H1 (cell line): Measurements from ENCODE around the gene NR5A2. TPM values are rescaled to one million over a fixed set of nuclear protein-coding genes. Genes with fewer than 3 reads are reported as not detected.

Experiments used
- CTCF ChIA-PET: fragments of 300-600 bp; sonication (Branson Sonifier 250); formaldehyde crosslinking; loops from one replicate; lab custom pipeline; 2021; ENCODE audit not compliant: partially characterized antibody; lab: Charles Lee
- POLR2A ChIA-PET: fragments of 300-600 bp; sonication (Branson Sonifier 250); formaldehyde crosslinking; loops from one replicate; lab custom pipeline; 2021; ENCODE audit warnings: inconsistent platforms; ENCODE audit not compliant: partially characterized antibody; lab: Charles Lee
- DNase-seq, 2 experiments: peaks; one replicate each; pipeline versions ENCODE4 v3.0.0 to v3.0.0-alpha.2; 2010 to 2022; ENCODE audit warnings: low spot score in 2 of 2, low read depth in 1 of 2, mixed read lengths in 1 of 2
- FAIRE-seq: peaks from 2 replicates; lab custom pipeline; 2011; peaks lifted over from hg19 to GRCh38; lab: Jason Lieb, UNC
- H2AFZ ChIP-seq: 2 replicates; pipeline ENCODE4 v1.8.1; 2012; ENCODE audit warnings: low read length, inconsistent platforms
- H2AK5ac ChIP-seq: 2 replicates; pipeline ENCODE4 v1.6.1; 2013; ENCODE audit warnings: low read depth, low read length
- H2BK120ac ChIP-seq: replicated peaks from 2 replicates; pipeline ENCODE3; 2013; ENCODE audit warnings: low read depth, low read length, inconsistent platforms
- H2BK12ac ChIP-seq: 2 replicates; pipeline ENCODE4 v1.6.1; 2013; ENCODE audit warnings: low read depth, low read length
- H2BK15ac ChIP-seq: 2 replicates; pipeline ENCODE4 v1.6.1; 2013; ENCODE audit warnings: low read length
- H2BK20ac ChIP-seq: 2 replicates; pipeline ENCODE4 v1.6.1; 2013; ENCODE audit warnings: low read length
- H2BK5ac ChIP-seq: 2 replicates; pipeline ENCODE4 v1.6.1; 2013; ENCODE audit warnings: low read depth, low read length
- H3K14ac ChIP-seq: 2 replicates; pipeline ENCODE4 v1.6.1; 2013; ENCODE audit warnings: inconsistent platforms; ENCODE audit not compliant: insufficient read length
- H3K18ac ChIP-seq: 2 replicates; pipeline ENCODE4 v1.6.1; 2013; ENCODE audit warnings: low read length; ENCODE audit errors: extremely low read depth
- H3K23ac ChIP-seq: 2 replicates; pipeline ENCODE4 v1.6.1; 2013; ENCODE audit warnings: inconsistent platforms; ENCODE audit not compliant: insufficient read length
- H3K23me2 ChIP-seq: 2 replicates; pipeline ENCODE4 v1.6.1; 2013; ENCODE audit warnings: low read depth, low read length
- H3K27ac ChIP-seq: 2 replicates; pipeline ENCODE4 v1.6.1; 2011; ENCODE audit warnings: low read depth, low read length, inconsistent platforms
- H3K27me3 ChIP-seq, 4 experiments: replicated peaks in 1 of 4; 1 replicate in 1 of 4; 2 replicates in 3 of 4; pipeline versions ENCODE4 v1.6.1 to v1.8.1; 2011 to 2013; ENCODE audit warnings: low read length in 3 of 4, mild to moderate bottlenecking in 3 of 4, inconsistent platforms in 2 of 4, mixed read lengths in 2 of 4, moderate library complexity in 1 of 4; ENCODE audit not compliant: control insufficient read depth in 3 of 4, insufficient read depth in 3 of 4; ENCODE audit errors: extremely low read depth in 1 of 4
- H3K36me3 ChIP-seq, 4 experiments: 2 replicates each; pipeline versions ENCODE4 v1.6.1 to v1.8.1; 2011 to 2013; ENCODE audit warnings: mild to moderate bottlenecking in 4 of 4, low read length in 3 of 4, moderate library complexity in 2 of 4, control low read depth in 1 of 4, inconsistent platforms in 1 of 4; ENCODE audit not compliant: insufficient read depth in 4 of 4, control insufficient read depth in 2 of 4
- H3K4ac ChIP-seq: replicated peaks from 2 replicates; pipeline ENCODE3; 2013; ENCODE audit warnings: low read length, low read depth, mixed read lengths, inconsistent platforms; ENCODE audit not compliant: insufficient read length
- H3K4me1 ChIP-seq, 4 experiments: replicated peaks in 1 of 4; 1 replicate in 1 of 4; 2 replicates in 3 of 4; pipeline versions ENCODE4 v1.6.1 to v1.8.1; 2011 to 2013; ENCODE audit warnings: low read length in 3 of 4, inconsistent platforms in 2 of 4, mixed read lengths in 1 of 4; ENCODE audit not compliant: insufficient read depth in 4 of 4, control insufficient read depth in 3 of 4
- H3K4me2 ChIP-seq, 2 experiments: 2 replicates each; pipeline versions ENCODE4 v1.6.1 to v1.8.1; 2011 to 2013; ENCODE audit warnings: low read depth in 2 of 2, low read length in 2 of 2, control low read depth in 1 of 2, inconsistent platforms in 1 of 2, mild to moderate bottlenecking in 1 of 2; ENCODE audit not compliant: insufficient read depth in 1 of 2
- H3K4me3 ChIP-seq, 4 experiments: fragments of 200-600, 300-600 bp in 1 of 4; sonication (generic), shearing (Covaris generic), sonication (Bioruptor Twin) in 1 of 4; 2 replicates each; pipeline versions ENCODE4 v1.5.1 to v1.8.1; 2011 to 2016; ENCODE audit warnings: low read length in 4 of 4, low read depth in 3 of 4, control low read depth in 2 of 4, inconsistent platforms in 2 of 4, mild to moderate bottlenecking in 2 of 4, mixed read lengths in 1 of 4, moderate library complexity in 1 of 4; ENCODE audit not compliant: insufficient read depth in 2 of 4; ENCODE audit errors: extremely low read depth in 1 of 4
- H3K56ac ChIP-seq: replicated peaks from 2 replicates; pipeline ENCODE3; 2013; ENCODE audit warnings: low read depth, mild to moderate bottlenecking, mixed read lengths, low read length, inconsistent platforms; ENCODE audit not compliant: insufficient read length
- H3K79me1 ChIP-seq: 2 replicates; pipeline ENCODE4 v1.6.1; 2013; ENCODE audit warnings: low read depth, low read length, control low read depth
- H3K79me2 ChIP-seq, 2 experiments: 2 replicates each; pipeline versions ENCODE4 v1.6.1 to v1.8.1; 2012 to 2013; ENCODE audit warnings: low read length in 2 of 2, mild to moderate bottlenecking in 2 of 2, inconsistent platforms in 1 of 2; ENCODE audit not compliant: insufficient read depth in 2 of 2, control insufficient read depth in 1 of 2
- H3K9ac ChIP-seq, 4 experiments: replicated peaks in 1 of 4; 1 replicate in 1 of 4; 2 replicates in 3 of 4; pipeline versions ENCODE4 v1.6.1 to v1.8.1; 2011 to 2013; ENCODE audit warnings: low read depth in 3 of 4, low read length in 3 of 4, control low read depth in 2 of 4, mild to moderate bottlenecking in 2 of 4, moderate library complexity in 2 of 4, inconsistent platforms in 1 of 4; ENCODE audit errors: extremely low read depth in 1 of 4
- H3K9me3 ChIP-seq, 2 experiments: 2 replicates each; pipeline versions ENCODE4 v1.6.1 to v1.8.1; 2012 to 2013; ENCODE audit warnings: mild to moderate bottlenecking in 2 of 2, moderate library complexity in 2 of 2, control low read depth in 1 of 2, inconsistent platforms in 1 of 2, low read depth in 1 of 2, low read length in 1 of 2, mixed read lengths in 1 of 2; ENCODE audit not compliant: insufficient read depth in 2 of 2
- H4K20me1 ChIP-seq, 2 experiments: replicated peaks in 1 of 2; 2 replicates each; pipeline versions ENCODE3 to v1.8.1; 2011 to 2013; ENCODE audit warnings: inconsistent platforms in 2 of 2, low read length in 2 of 2, mild to moderate bottlenecking in 1 of 2; ENCODE audit not compliant: insufficient read depth in 2 of 2, control insufficient read depth in 1 of 2
- H4K5ac ChIP-seq: 2 replicates; pipeline ENCODE4 v1.6.1; 2013; ENCODE audit warnings: low read length, low read depth, mixed read lengths, inconsistent platforms; ENCODE audit not compliant: insufficient read length
- H4K8ac ChIP-seq: 2 replicates; pipeline ENCODE4 v1.8.0; 2013; ENCODE audit warnings: mild to moderate bottlenecking, moderate library complexity, low read length, inconsistent platforms; ENCODE audit not compliant: insufficient read depth; ENCODE audit errors: extremely low read depth
- H4K91ac ChIP-seq: replicated peaks from 2 replicates; pipeline ENCODE3; 2013; ENCODE audit warnings: low read length, mixed read lengths, inconsistent platforms; ENCODE audit not compliant: insufficient read length
- CBX5 ChIP-seq: fragments of 300-800, 300-1000 bp; sonication (generic); IDR thresholded peaks from 2 replicates; pipeline ENCODE4 v1.7.1; 2016; ENCODE audit warnings: antibody characterized with exemption, low read length, low read depth
- CHD1 ChIP-seq: IDR thresholded peaks from 2 replicates; pipeline ENCODE4 v1.6.1; 2012; ENCODE audit warnings: low read depth, low read length, improper control_type of control experiment
- EZH2 ChIP-seq: fragments of 200-600 bp; sonication (generic); IDR thresholded peaks from 2 replicates; pipeline ENCODE4 v1.7.1; 2012; ENCODE audit warnings: low read depth, mild to moderate bottlenecking, moderate library complexity, low read length, inconsistent platforms; ENCODE audit not compliant: severe bottlenecking
- GTF2F1 ChIP-seq: IDR thresholded peaks from 2 replicates; pipeline ENCODE4 v1.6.1; 2012; ENCODE audit warnings: low read depth, low read length, improper control_type of control experiment, borderline replicate concordance
- HDAC6 ChIP-seq: IDR thresholded peaks from one replicate; pipeline ENCODE4 v1.7.1; 2012; ENCODE audit warnings: low read depth, mild to moderate bottlenecking, inconsistent platforms, low read length, moderate library complexity
- KDM1A ChIP-seq: fragments of 200-600, 300-600 bp; sonication (generic); IDR thresholded peaks from 2 replicates; pipeline ENCODE4 v1.7.1; 2016; ENCODE audit warnings: mild to moderate bottlenecking, low read length, borderline replicate concordance
- PHF8 ChIP-seq: fragments of 200-600 bp; sonication (generic); conservative IDR thresholded peaks from 2 replicates; pipeline ENCODE4 v1.7.1; 2012; ENCODE audit warnings: low read depth, mild to moderate bottlenecking, inconsistent platforms, low read length, moderate library complexity
- POLR2AphosphoS5 ChIP-seq: IDR thresholded peaks from 2 replicates; pipeline ENCODE4 v1.6.1; 2011; ENCODE audit warnings: low read depth, low read length
- RAD21 ChIP-seq, 2 experiments: IDR thresholded peaks in 1 of 2; conservative IDR thresholded peaks in 1 of 2; 2 replicates each; pipeline ENCODE4 v1.6.1; 2011; ENCODE audit warnings: low read depth in 2 of 2, low read length in 2 of 2, improper control_type of control experiment in 1 of 2, inconsistent platforms in 1 of 2, mild to moderate bottlenecking in 1 of 2, moderate library complexity in 1 of 2
- TAF7 ChIP-seq: optimal IDR thresholded peaks from 2 replicates; pipeline ENCODE3; 2011; ENCODE audit warnings: low read depth, mild to moderate bottlenecking, inconsistent platforms, low read length, moderate library complexity, borderline replicate concordance
- TBP ChIP-seq: IDR thresholded peaks from 2 replicates; pipeline ENCODE4 v1.6.1; 2011; ENCODE audit warnings: low read depth, low read length, improper control_type of control experiment
- ZNF274 ChIP-seq: IDR thresholded peaks from 2 replicates; pipeline ENCODE4 v1.7.0; 2012; ENCODE audit warnings: low read length, borderline replicate concordance; ENCODE audit errors: extremely low read depth
- WGBS, 2 experiments: shearing (Covaris generic) in 1 of 2; methylation state at CpG; one replicate each; pipeline versions ENCODE4 v1.1.6 to v1.1.7; 2013 to 2015; ENCODE audit warnings: low lambda C conversion rate in 2 of 2, mixed read lengths in 2 of 2, inconsistent platforms in 1 of 2, low coverage in 1 of 2, missing lambda C conversion rate in 1 of 2; ENCODE audit not compliant: insufficient replicate concordance in 2 of 2, insufficient coverage in 1 of 2, insufficient read length in 1 of 2; ENCODE audit errors: extremely low coverage in 1 of 2, missing lambda C conversion rate in 1 of 2; 5-methylcytosine and 5-hydroxymethylcytosine counted together
- polyA plus RNA-seq, 7 experiments: library from polyadenylated mRNA; depleted of rRNA in 3 of 7; stranded (reverse) in 5 of 7; unstranded in 2 of 7; fragments of >200 nt in 5 of 7; fragments of 200-250 nt in 2 of 7; gene quantifications; 1 replicate in 5 of 7; 2 replicates in 1 of 7; 4 replicates in 1 of 7; pipeline versions ENCODE4 v1.2.1 to v1.2.3, GENCODE V29; 2011 to 2013; ENCODE audit warnings: missing spikeins in 2 of 7, mixed read lengths in 2 of 7
- total RNA-seq: library from RNA; stranded (reverse); fragmentation: NEBNext Ultra II Directional; extraction: Animal tissue kit (Norgen Biotek cat#: 25700); gene quantifications from 2 replicates; pipeline ENCODE4 v1.2.1, GENCODE V29; 2021

Gene NR5A2
- total and polyA plus RNA-seq, 2 of the 8 experiments (the other 6 are each of a cell fraction or from before 2014, with no cell fraction given), result 1.7 to 11.6 TPM

- Histone ChIP-seq H2AFZ (no peak overlapping the region), H3K18ac (no peak overlapping the region), H4K5ac (no peak overlapping the region), H2BK5ac (no peak overlapping the region), H2BK120ac (no peak overlapping the region), H3K9ac (no peak overlapping the region), H3K79me1 (no peaks in the 10 kb centered on the region), H3K4me3 (no peak overlapping the region), H3K9me3 (no peaks in the 10 kb centered on the region), H4K20me1 (no peaks in the 10 kb centered on the region), H3K4me2 (no peak overlapping the region), H3K14ac (no peak overlapping the region), H3K4ac (no peak overlapping the region), H3K56ac (no peak overlapping the region), H4K8ac (no peak overlapping the region), H3K23ac (no peak overlapping the region), H3K27me3 (no peaks in the 10 kb centered on the region), H3K23me2 (no peaks in the 10 kb centered on the region), H3K36me3 (no peaks in the 10 kb centered on the region; a peak in 1 of 8 replicates), H2BK12ac (no peak overlapping the region), H3K79me2 (no peaks in the 10 kb centered on the region), H2BK20ac (no peak overlapping the region), H3K27ac (no peak overlapping the region), H2BK15ac (no peak overlapping the region), H3K4me1 (peaks cover 0 to 9% (median under 1%) of the 10 kb centered on the region in 4 experiments; a peak in 4 of 7 replicates), H2AK5ac (no peak overlapping the region), H4K91ac (no peak overlapping the region)
- no peak for DNase-seq
- 91% methylated on average over 7 of the region's 7 CpGs; no CpG with 5 or more reads in 1 of the 2 experiments for WGBS, 2 experiments
- ChIA-PET CTCF (interaction anchor here (0.6 to 1.4 kb wide), 5 partner anchors 11 to 156 kb away, joined by 3 to 8 read pairs (median 3); no protein-coding TSS in a partner anchor), POLR2A (interaction anchor here (2.0 kb wide), 1 partner anchor 283 kb away, joined by 5 read pairs; no protein-coding TSS in a partner anchor)
- no peak for TF ChIP-seq RAD21 (IDR thresholded peaks at IDR 0.05 in 1 of 2, conservative IDR thresholded peaks at IDR 0.05 in 1 of 2; ENCODE audit: low read depth in 2 of 2, low read length in 2 of 2)
- no peak for TF ChIP-seq PHF8
- TF ChIP-seq EZH2, result no peak
- no peak for TF ChIP-seq HDAC6
- no peak for TF ChIP-seq CHD1
- no peak for TF ChIP-seq POLR2AphosphoS5
- no peak for TF ChIP-seq KDM1A
- no peak for TF ChIP-seq GTF2F1
- no peak for TF ChIP-seq CBX5
- no peak for TF ChIP-seq TBP
- TF ChIP-seq ZNF274, result no peak
- no peak for TF ChIP-seq TAF7
- FAIRE-seq, result no peak
Observed at GRCh38 chr1:200128081-200128480, 100.6 kb downstream of the NR5A2 start.
